GM21381 (cell line): ENCODE results near the gene TOGARAM1.

ENCODE experiments used
- ATAC-seq: cut with Tn5 transposase; IDR thresholded peaks from one replicate; pipeline ENCODE4 v1.9.1; 2021; ENCODE audit warnings: mild to moderate bottlenecking, moderate library complexity; ENCODE audit not compliant: unreplicated experiment

Gene TOGARAM1

GRCh38 chr14:44963044-44963528 is 1.1 kb downstream of the TOGARAM1 start:
- ATAC-seq: no peak

GRCh38 chr14:44963775-44964380 is 1.9 kb downstream of the TOGARAM1 start:
- ATAC-seq: no peak

- ATAC-seq: no peak
Observed at GRCh38 chr14:44966601-44967336, 4.8 kb downstream of the TOGARAM1 start.

GRCh38 chr14:44968714-44969113 is 6.7 kb downstream of the TOGARAM1 start:
- ATAC-seq: no peak

- ATAC-seq: no peak
Observed at GRCh38 chr14:44970907-44971306, 8.9 kb downstream of the TOGARAM1 start.

- no peak for ATAC-seq
Observed at GRCh38 chr14:44971459-44971858, 9.5 kb downstream of the TOGARAM1 start.

GRCh38 chr14:44979273-44979672 is 17.3 kb downstream of the TOGARAM1 start:
- no peak for ATAC-seq

GRCh38 chr14:44979740-44980356 is 17.9 kb downstream of the TOGARAM1 start:
- no peak for ATAC-seq

- ATAC-seq: no peak
Observed at GRCh38 chr14:44981198-44981597, 19.2 kb downstream of the TOGARAM1 start.

- no peak for ATAC-seq
Observed at GRCh38 chr14:44982594-44982993, 20.6 kb downstream of the TOGARAM1 start.

GRCh38 chr14:44988694-44989093 is 26.7 kb downstream of the TOGARAM1 start:
- no peak for ATAC-seq

GRCh38 chr14:44989497-44990440 is 27.8 kb downstream of the TOGARAM1 start:
- no peak for ATAC-seq

GRCh38 chr14:44990533-44990932 is 28.5 kb downstream of the TOGARAM1 start:
- no peak for ATAC-seq

GRCh38 chr14:44995196-44995595 is 33.2 kb downstream of the TOGARAM1 start:
- no peak for ATAC-seq

GRCh38 chr14:44995770-44996294 is 33.8 kb downstream of the TOGARAM1 start:
- no peak for ATAC-seq

GRCh38 chr14:45003924-45004323 is 41.9 kb downstream of the TOGARAM1 start:
- no peak for ATAC-seq

GRCh38 chr14:45015133-45015532 is 53.1 kb downstream of the TOGARAM1 start:
- no peak for ATAC-seq

GRCh38 chr14:45028107-45028626 is 66.2 kb downstream of the TOGARAM1 start:
- no peak for ATAC-seq

GRCh38 chr14:45034730-45035129 is 72.7 kb downstream of the TOGARAM1 start:
- no peak for ATAC-seq

- no peak for ATAC-seq
Observed at GRCh38 chr14:45038256-45038655, 76.3 kb downstream of the TOGARAM1 start.
